Measurements from ENCODE around the gene ITSN1.

ITSN1 gene

GRCh38 chr21:33680870-33681269 is 38.6 kb downstream of the ITSN1 start:
- H2AFZ ChIP-seq (ENCODE audit: low read length, unreplicated experiment), result no peak overlapping the region
- peaks cover 54% of the 10 kb centered on the region for H3K79me2 ChIP-seq (ENCODE audit: control insufficient read depth, insufficient read depth, low read length, unreplicated experiment)
- H3K4me3 ChIP-seq (ENCODE audit: low read depth, low read length), result no peak overlapping the region
- no peak overlapping the region for H3K27ac ChIP-seq (ENCODE audit: low read depth, low read length)
- H3K4me1 ChIP-seq (ENCODE audit: control insufficient read depth, insufficient read depth, low read length, unreplicated experiment), result peaks cover 35% of the 10 kb centered on the region
- H3K36me3 ChIP-seq (ENCODE audit: insufficient read depth, low read length), result no peaks in the 10 kb centered on the region
- H3K27me3 ChIP-seq (ENCODE audit: insufficient read depth, low read length), result no peaks in the 10 kb centered on the region

- H3K27me3 ChIP-seq (ENCODE audit: insufficient read depth, low read length), result no peaks in the 10 kb centered on the region
- H3K4me3 ChIP-seq (ENCODE audit: low read depth, low read length), result peak overlapping the region; percentile 40
- peak overlapping the region; percentile 97 for H3K27ac ChIP-seq (ENCODE audit: low read depth, low read length)
- H3K36me3 ChIP-seq (ENCODE audit: insufficient read depth, low read length), result no peaks in the 10 kb centered on the region
- H2AFZ ChIP-seq (ENCODE audit: low read length, unreplicated experiment), result no peak overlapping the region
- peaks cover 62% of the 10 kb centered on the region for H3K79me2 ChIP-seq (ENCODE audit: control insufficient read depth, insufficient read depth, low read length, unreplicated experiment)
- H3K4me1 ChIP-seq (ENCODE audit: control insufficient read depth, insufficient read depth, low read length, unreplicated experiment), result peaks cover 57% of the 10 kb centered on the region
These were observed 40.8 kb downstream of the ITSN1 start for GRCh38 chr21:33682992-33683627.

GRCh38 chr21:33684068-33684467 is 41.8 kb downstream of the ITSN1 start:
- Histone ChIP-seq H3K79me2 (ENCODE audit: control insufficient read depth, insufficient read depth, low read length, unreplicated experiment) (peaks cover 69% of the 10 kb centered on the region), H2AFZ (ENCODE audit: low read length, unreplicated experiment) (no peak overlapping the region), H3K36me3 (ENCODE audit: insufficient read depth, low read length) (no peaks in the 10 kb centered on the region), H3K27me3 (ENCODE audit: insufficient read depth, low read length) (no peaks in the 10 kb centered on the region), H3K4me1 (ENCODE audit: control insufficient read depth, insufficient read depth, low read length, unreplicated experiment) (peaks cover 64% of the 10 kb centered on the region), H3K27ac (ENCODE audit: low read depth, low read length) (peak overlapping the region; percentile 97), H3K4me3 (ENCODE audit: low read depth, low read length) (peak overlapping the region; percentile 40)

- peak overlapping the region; percentile 97 for H3K27ac ChIP-seq (ENCODE audit: low read depth, low read length)
- H3K4me3 ChIP-seq (ENCODE audit: low read depth, low read length), result peak overlapping the region; percentile 63
- H3K79me2 ChIP-seq (ENCODE audit: control insufficient read depth, insufficient read depth, low read length, unreplicated experiment), result peaks cover 71% of the 10 kb centered on the region
- H3K27me3 ChIP-seq (ENCODE audit: insufficient read depth, low read length), result no peaks in the 10 kb centered on the region
- H2AFZ ChIP-seq (ENCODE audit: low read length, unreplicated experiment), result peak overlapping the region; percentile 33
- peaks cover 62% of the 10 kb centered on the region for H3K4me1 ChIP-seq (ENCODE audit: control insufficient read depth, insufficient read depth, low read length, unreplicated experiment)
- H3K36me3 ChIP-seq (ENCODE audit: insufficient read depth, low read length), result no peaks in the 10 kb centered on the region
These were observed 42.7 kb downstream of the ITSN1 start for GRCh38 chr21:33684923-33685560.

GRCh38 chr21:33685613-33686197 is 43.4 kb downstream of the ITSN1 start:
- Histone ChIP-seq H3K27ac (ENCODE audit: low read depth, low read length) (peak overlapping the region; percentile 97), H3K4me1 (ENCODE audit: control insufficient read depth, insufficient read depth, low read length, unreplicated experiment) (peaks cover 62% of the 10 kb centered on the region), H3K27me3 (ENCODE audit: insufficient read depth, low read length) (no peaks in the 10 kb centered on the region), H3K79me2 (ENCODE audit: control insufficient read depth, insufficient read depth, low read length, unreplicated experiment) (peaks cover 68% of the 10 kb centered on the region), H3K36me3 (ENCODE audit: insufficient read depth, low read length) (no peaks in the 10 kb centered on the region), H3K4me3 (ENCODE audit: low read depth, low read length) (peak overlapping the region; percentile 63), H2AFZ (ENCODE audit: low read length, unreplicated experiment) (no peak overlapping the region)

- Histone ChIP-seq H3K36me3 (ENCODE audit: insufficient read depth, low read length) (no peaks in the 10 kb centered on the region), H3K79me2 (ENCODE audit: control insufficient read depth, insufficient read depth, low read length, unreplicated experiment) (peaks cover 69% of the 10 kb centered on the region), H3K4me3 (ENCODE audit: low read depth, low read length) (peak overlapping the region; percentile 63), H3K4me1 (ENCODE audit: control insufficient read depth, insufficient read depth, low read length, unreplicated experiment) (peaks cover 62% of the 10 kb centered on the region), H2AFZ (ENCODE audit: low read length, unreplicated experiment) (no peak overlapping the region), H3K27me3 (ENCODE audit: insufficient read depth, low read length) (no peaks in the 10 kb centered on the region), H3K27ac (ENCODE audit: low read depth, low read length) (peak overlapping the region; percentile 97)
These were observed 44.1 kb downstream of the ITSN1 start for GRCh38 chr21:33686386-33686785.

DNA sequence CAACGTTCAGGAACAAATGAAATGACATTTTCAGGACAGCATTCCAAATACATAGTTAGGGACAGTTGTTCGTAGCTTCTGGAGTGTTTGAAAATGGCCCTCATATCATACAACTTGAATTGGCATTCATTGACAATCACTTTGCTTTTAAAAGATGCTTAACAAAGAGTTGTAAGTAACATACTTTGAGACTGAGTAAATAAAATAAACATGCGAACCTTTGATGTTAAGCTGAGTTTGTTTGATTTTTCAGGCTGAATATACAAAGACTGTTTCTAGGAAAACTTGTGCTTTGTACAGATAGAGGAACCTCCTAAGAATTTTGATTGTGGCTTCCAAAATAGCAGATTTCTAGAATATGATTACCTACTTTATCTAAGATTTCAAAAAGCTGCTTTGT is 45.3 kb downstream of the ITSN1 start:
- H3K4me1 ChIP-seq (ENCODE audit: control insufficient read depth, insufficient read depth, low read length, unreplicated experiment), result peaks cover 60% of the 10 kb centered on the region
- H3K27me3 ChIP-seq (ENCODE audit: insufficient read depth, low read length), result no peaks in the 10 kb centered on the region

DNA sequence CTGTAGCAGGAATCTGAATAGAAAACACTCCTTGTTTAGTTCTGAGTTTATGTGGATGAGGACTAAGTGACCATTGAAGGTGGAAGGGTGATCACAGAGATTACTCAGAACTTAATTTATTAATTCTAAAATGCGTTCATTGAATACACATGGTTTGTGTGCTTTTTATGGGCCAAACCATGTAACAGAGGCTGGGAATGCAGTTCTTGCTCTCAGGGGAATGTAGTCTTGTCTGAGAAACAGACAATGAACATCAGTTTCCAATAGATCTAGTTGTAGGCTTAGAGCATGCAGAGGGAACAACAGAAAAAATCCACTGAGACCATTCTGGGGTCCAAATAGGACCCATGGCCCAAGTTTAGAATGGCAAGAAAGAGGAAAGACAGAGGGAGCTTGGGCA is 46.1 kb downstream of the ITSN1 start:
- peaks cover 78% of the 10 kb centered on the region for H3K79me2 ChIP-seq (ENCODE audit: control insufficient read depth, insufficient read depth, low read length, unreplicated experiment)
- H3K27ac ChIP-seq (ENCODE audit: low read depth, low read length), result no peak overlapping the region
- no peak overlapping the region for H3K4me3 ChIP-seq (ENCODE audit: low read depth, low read length)
- no peaks in the 10 kb centered on the region for H3K36me3 ChIP-seq (ENCODE audit: insufficient read depth, low read length)
- H2AFZ ChIP-seq (ENCODE audit: low read length, unreplicated experiment), result no peak overlapping the region
- H3K27me3 ChIP-seq (ENCODE audit: insufficient read depth, low read length), result no peaks in the 10 kb centered on the region
- H3K4me1 ChIP-seq (ENCODE audit: control insufficient read depth, insufficient read depth, low read length, unreplicated experiment), result peaks cover 54% of the 10 kb centered on the region

More for the DNA sequence above, 45.3 kb downstream of the ITSN1 start:
- Histone ChIP-seq H2AFZ (ENCODE audit: low read length, unreplicated experiment) (no peak overlapping the region), H3K36me3 (ENCODE audit: insufficient read depth, low read length) (no peaks in the 10 kb centered on the region), H3K79me2 (ENCODE audit: control insufficient read depth, insufficient read depth, low read length, unreplicated experiment) (peaks cover 75% of the 10 kb centered on the region), H3K4me3 (ENCODE audit: low read depth, low read length) (no peak overlapping the region), H3K27ac (ENCODE audit: low read depth, low read length) (no peak overlapping the region)

DNA sequence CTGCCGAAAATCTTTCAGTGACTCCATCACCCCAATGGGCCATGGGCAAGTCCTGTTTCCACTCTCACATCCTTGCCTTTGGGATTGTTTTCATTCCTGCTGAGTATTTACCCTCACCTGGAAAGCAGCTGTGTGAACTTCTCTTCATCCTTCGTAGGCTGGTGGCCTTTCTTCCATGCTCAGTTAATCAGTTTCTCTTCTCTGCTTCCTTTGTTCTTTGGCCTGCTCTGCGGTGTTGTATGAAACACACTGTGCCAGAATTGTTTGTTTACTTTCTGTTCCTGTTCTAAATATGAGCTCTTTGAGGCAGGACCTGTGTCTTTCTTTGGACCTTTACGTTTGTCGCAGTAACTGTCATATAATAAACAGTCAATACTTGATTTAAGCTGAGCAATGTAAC is 48.6 kb downstream of the ITSN1 start:
- Histone ChIP-seq H3K27ac (ENCODE audit: low read depth, low read length) (no peak overlapping the region), H3K4me3 (ENCODE audit: low read depth, low read length) (no peak overlapping the region), H2AFZ (ENCODE audit: low read length, unreplicated experiment) (no peak overlapping the region), H3K27me3 (ENCODE audit: insufficient read depth, low read length) (no peaks in the 10 kb centered on the region), H3K4me1 (ENCODE audit: control insufficient read depth, insufficient read depth, low read length, unreplicated experiment) (peaks cover 31% of the 10 kb centered on the region), H3K36me3 (ENCODE audit: insufficient read depth, low read length) (no peaks in the 10 kb centered on the region), H3K79me2 (ENCODE audit: control insufficient read depth, insufficient read depth, low read length, unreplicated experiment) (peaks cover 71% of the 10 kb centered on the region)

DNA sequence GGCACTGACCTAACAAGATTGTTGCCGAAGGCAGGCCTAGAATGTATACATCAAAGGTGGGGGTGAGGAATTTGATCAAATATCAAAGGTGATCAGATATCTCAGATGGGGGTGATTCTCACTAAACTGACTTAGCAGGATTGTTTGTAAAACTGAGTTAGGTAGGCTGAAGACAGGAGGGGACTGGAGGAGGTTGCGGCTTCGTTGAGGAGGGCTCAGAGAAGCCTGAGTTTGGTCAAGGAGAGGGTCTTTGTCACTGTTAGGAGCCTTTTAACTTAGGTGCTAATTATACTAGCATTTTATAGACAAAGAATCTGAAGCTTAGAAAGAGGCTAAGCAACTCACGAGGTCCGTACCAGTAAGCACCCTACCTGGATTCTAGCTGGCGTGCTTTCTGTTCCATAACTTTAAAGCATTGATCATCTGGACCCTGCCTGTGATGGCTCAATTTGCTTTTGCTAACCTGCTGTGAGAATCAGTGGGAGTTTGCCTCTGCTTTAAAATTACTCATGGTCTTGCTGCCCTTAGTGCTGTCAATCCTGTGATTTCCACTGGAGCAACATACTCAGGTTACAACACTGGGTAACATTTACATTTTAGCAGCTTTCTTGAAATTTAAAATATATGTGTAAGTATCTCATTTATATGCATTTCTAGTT is 49.8 kb downstream of the ITSN1 start:
- H2AFZ ChIP-seq (ENCODE audit: low read length, unreplicated experiment), result no peak overlapping the region

More for the DNA sequence above, 49.8 kb downstream of the ITSN1 start:
- peaks cover 19% of the 10 kb centered on the region for H3K4me1 ChIP-seq (ENCODE audit: control insufficient read depth, insufficient read depth, low read length, unreplicated experiment)
- no peak overlapping the region for H3K4me3 ChIP-seq (ENCODE audit: low read depth, low read length)
- no peaks in the 10 kb centered on the region for H3K36me3 ChIP-seq (ENCODE audit: insufficient read depth, low read length)
- peaks cover 72% of the 10 kb centered on the region for H3K79me2 ChIP-seq (ENCODE audit: control insufficient read depth, insufficient read depth, low read length, unreplicated experiment)
- no peaks in the 10 kb centered on the region for H3K27me3 ChIP-seq (ENCODE audit: insufficient read depth, low read length)
- no peak overlapping the region for H3K27ac ChIP-seq (ENCODE audit: low read depth, low read length)
